ENCODE results near the gene SMC1B.

DNA sequence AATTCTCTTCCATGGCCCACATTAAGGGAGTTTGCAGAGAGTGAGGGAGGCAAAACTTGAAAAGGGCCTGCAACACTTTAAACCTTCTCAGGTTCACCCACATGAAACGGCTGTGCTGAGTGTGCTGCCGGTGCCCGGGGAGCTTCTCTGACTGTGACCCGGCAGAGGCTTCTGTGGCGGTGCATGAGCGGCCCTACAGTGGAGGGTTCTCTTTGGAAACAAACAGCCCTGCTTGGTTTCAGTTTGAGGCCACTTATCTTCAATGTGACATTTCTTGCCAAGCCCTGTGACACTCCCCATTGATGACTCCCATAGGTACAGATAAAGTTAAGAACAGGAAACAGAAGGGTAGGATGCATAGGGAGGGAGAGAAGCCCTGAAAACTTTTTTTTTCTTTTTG, 71.9 kb downstream of the SMC1B start:
- TF ChIP-seq, protein P1, sequence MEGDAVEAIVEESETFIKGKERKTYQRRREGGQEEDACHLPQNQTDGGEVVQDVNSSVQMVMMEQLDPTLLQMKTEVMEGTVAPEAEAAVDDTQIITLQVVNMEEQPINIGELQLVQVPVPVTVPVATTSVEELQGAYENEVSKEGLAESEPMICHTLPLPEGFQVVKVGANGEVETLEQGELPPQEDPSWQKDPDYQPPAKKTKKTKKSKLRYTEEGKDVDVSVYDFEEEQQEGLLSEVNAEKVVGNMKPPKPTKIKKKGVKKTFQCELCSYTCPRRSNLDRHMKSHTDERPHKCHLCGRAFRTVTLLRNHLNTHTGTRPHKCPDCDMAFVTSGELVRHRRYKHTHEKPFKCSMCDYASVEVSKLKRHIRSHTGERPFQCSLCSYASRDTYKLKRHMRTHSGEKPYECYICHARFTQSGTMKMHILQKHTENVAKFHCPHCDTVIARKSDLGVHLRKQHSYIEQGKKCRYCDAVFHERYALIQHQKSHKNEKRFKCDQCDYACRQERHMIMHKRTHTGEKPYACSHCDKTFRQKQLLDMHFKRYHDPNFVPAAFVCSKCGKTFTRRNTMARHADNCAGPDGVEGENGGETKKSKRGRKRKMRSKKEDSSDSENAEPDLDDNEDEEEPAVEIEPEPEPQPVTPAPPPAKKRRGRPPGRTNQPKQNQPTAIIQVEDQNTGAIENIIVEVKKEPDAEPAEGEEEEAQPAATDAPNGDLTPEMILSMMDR (IDR thresholded peaks at IDR 0.05) = no peak
- no peak for TF ChIP-seq POLR2A (IDR thresholded peaks at IDR 0.05)
